K562 (cell line): ENCODE measurements around the gene PRKCE.

Experiments
- TF ChIP-seq, protein P1 (sequence below): fragments of 450-650 bp; formaldehyde crosslinking; IDR thresholded peaks from 2 replicates; pipeline ENCODE4 v1.4.0; 2022; ENCODE audit warnings: missing genetic modification characterization
- TF ChIP-seq, protein P2 (sequence below), 3 experiments: IDR thresholded peaks in 2 of 3; conservative IDR thresholded peaks in 1 of 3; 2 replicates each; pipeline ENCODE4 v1.5.1; 2011 to 2012; ENCODE audit warnings: low read length in 3 of 3, mild to moderate bottlenecking in 3 of 3, control low read depth in 2 of 3, improper control_type of control experiment in 1 of 3, inconsistent platforms in 1 of 3, low read depth in 1 of 3, mixed read lengths in 1 of 3, moderate library complexity in 1 of 3; ENCODE audit not compliant: insufficient read depth in 2 of 3

DNA sequence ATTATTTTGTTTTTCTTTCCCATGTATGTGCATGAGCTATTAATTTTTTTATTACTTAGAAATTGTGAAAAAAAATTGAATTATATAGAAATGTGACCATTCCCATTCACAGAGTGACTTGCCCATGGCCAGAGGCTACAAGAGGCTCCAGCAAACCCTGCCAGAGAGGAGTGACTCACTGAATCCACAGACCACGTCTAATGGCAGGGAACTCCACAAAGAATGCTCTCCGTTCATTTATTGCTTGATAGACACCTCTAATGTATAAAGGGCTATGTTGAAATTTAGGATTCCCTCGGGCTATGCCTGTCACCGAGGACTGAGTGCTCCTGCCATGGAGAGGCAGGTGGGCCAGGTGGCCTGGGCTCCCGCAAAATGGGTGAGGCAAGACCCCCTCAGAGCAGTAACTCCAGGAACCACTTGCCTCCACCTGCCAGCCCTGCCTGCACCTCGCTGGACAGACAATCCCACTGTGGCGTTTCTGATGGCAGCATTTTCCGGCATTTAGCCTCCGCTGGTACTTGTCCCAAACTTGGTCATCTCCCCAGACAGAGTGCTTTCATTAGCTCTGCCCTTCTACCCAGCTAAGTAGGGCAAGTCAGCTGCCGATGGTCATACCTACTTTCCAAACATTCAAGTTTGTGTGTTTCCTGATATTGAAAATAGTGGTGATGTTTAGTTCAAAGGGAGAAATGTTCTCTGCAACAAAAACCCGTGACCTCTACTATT, 200.3 kb downstream of the PRKCE start:
- TF ChIP-seq, protein P1, sequence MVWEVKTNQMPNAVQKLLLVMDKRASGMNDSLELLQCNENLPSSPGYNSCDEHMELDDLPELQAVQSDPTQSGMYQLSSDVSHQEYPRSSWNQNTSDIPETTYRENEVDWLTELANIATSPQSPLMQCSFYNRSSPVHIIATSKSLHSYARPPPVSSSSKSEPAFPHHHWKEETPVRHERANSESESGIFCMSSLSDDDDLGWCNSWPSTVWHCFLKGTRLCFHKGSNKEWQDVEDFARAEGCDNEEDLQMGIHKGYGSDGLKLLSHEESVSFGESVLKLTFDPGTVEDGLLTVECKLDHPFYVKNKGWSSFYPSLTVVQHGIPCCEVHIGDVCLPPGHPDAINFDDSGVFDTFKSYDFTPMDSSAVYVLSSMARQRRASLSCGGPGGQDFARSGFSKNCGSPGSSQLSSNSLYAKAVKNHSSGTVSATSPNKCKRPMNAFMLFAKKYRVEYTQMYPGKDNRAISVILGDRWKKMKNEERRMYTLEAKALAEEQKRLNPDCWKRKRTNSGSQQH (CRISPR knock-in tag): no peak
- TF ChIP-seq, protein P2, sequence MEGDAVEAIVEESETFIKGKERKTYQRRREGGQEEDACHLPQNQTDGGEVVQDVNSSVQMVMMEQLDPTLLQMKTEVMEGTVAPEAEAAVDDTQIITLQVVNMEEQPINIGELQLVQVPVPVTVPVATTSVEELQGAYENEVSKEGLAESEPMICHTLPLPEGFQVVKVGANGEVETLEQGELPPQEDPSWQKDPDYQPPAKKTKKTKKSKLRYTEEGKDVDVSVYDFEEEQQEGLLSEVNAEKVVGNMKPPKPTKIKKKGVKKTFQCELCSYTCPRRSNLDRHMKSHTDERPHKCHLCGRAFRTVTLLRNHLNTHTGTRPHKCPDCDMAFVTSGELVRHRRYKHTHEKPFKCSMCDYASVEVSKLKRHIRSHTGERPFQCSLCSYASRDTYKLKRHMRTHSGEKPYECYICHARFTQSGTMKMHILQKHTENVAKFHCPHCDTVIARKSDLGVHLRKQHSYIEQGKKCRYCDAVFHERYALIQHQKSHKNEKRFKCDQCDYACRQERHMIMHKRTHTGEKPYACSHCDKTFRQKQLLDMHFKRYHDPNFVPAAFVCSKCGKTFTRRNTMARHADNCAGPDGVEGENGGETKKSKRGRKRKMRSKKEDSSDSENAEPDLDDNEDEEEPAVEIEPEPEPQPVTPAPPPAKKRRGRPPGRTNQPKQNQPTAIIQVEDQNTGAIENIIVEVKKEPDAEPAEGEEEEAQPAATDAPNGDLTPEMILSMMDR (IDR thresholded peaks at IDR 0.05 in 2 of 3, conservative IDR thresholded peaks at IDR 0.05 in 1 of 3; ENCODE audit: insufficient read depth in 2 of 3, low read depth in 1 of 3, low read length in 3 of 3): no peak
